K562 (cell line): ENCODE measurements around the gene EML2. TPM values are rescaled to one million over a fixed set of nuclear protein-coding genes. Genes with fewer than 3 reads are reported as not detected.

Experiments used
- CBFA2T2 ChIP-seq: fragments of 450-650 bp; conservative IDR thresholded peaks from 2 replicates; pipeline ENCODE4 v1.6.1; 2017; ENCODE audit warnings: mild to moderate bottlenecking
- KAT2B ChIP-seq: IDR thresholded peaks from one replicate; pipeline ENCODE4 v1.6.1; 2012; ENCODE audit warnings: low read depth, mild to moderate bottlenecking, control low read depth, inconsistent platforms, low read length, moderate library complexity
- NEUROD1 ChIP-seq: fragments of 150-350 bp; IDR thresholded peaks from 2 replicates; pipeline ENCODE4 v1.6.1; 2014; ENCODE audit warnings: borderline replicate concordance, low read length, low read depth; ENCODE audit not compliant: partially characterized antibody
- SNIP1 ChIP-seq: fragments of 450-650 bp; IDR thresholded peaks from 2 replicates; pipeline ENCODE4 v1.7.1; 2017; ENCODE audit warnings: low read depth, mild to moderate bottlenecking
- SUPT5H ChIP-seq: fragments of 450-650 bp; IDR thresholded peaks from 2 replicates; pipeline ENCODE4 v1.6.1; 2016
- TAF1 ChIP-seq: IDR thresholded peaks from 2 replicates; pipeline ENCODE4 v1.6.1; 2011; ENCODE audit warnings: mild to moderate bottlenecking, low read length, moderate library complexity; ENCODE audit not compliant: insufficient read depth, control insufficient read depth, severe bottlenecking; ENCODE audit errors: extremely low read depth
- ZBTB43 ChIP-seq: sonication (generic); formaldehyde crosslinking; IDR thresholded peaks from 2 replicates; pipeline ENCODE4 v1.8.0; 2023; ENCODE audit warnings: mild to moderate bottlenecking, missing genetic modification reagents
- ZFP1 ChIP-seq: fragments of 450-650 bp; formaldehyde crosslinking; IDR thresholded peaks from 2 replicates; pipeline ENCODE4 v1.4.0; 2020; ENCODE audit warnings: mild to moderate bottlenecking, mixed read lengths
- polyA plus RNA-seq, 8 experiments: library from polyadenylated mRNA; depleted of rRNA in 4 of 8; stranded (reverse) in 5 of 8; unstranded in 3 of 8; fragments of >200 nt; fragmentation: Nextera tagmentation in 2 of 8; fragmentation: Illumina TruSeq in 1 of 8; extraction: Ambion mirVana in 2 of 8; extraction: Trizol in 1 of 8; gene quantifications; 2 replicates each; pipeline versions ENCODE4 v1.2.1 to v1.2.3, GENCODE V29; 2011 to 2014; ENCODE audit warnings: inconsistent platforms in 1 of 8, missing spikeins in 1 of 8
- total RNA-seq, 7 experiments: library from RNA; depleted of rRNA in 6 of 7; stranded (reverse); fragments of >200 nt in 6 of 7; fragmentation: Illumina TruSeq in 2 of 7; extraction: Trizol in 2 of 7; gene quantifications; 2 replicates each; pipeline versions ENCODE4 v1.2.1 to v1.2.3, GENCODE V29; 2011 to 2021; ENCODE audit warnings: low replicate concordance in 1 of 7
- TF ChIP-seq, protein P1 (sequence below), 2 experiments: fragments of 450-650 bp; IDR thresholded peaks; 2 replicates each; pipeline ENCODE4 v1.6.1; 2016; ENCODE audit warnings: mild to moderate bottlenecking in 2 of 2, borderline replicate concordance in 1 of 2, low read depth in 1 of 2, moderate library complexity in 1 of 2
- TF ChIP-seq, protein P2 (sequence below): sonication (generic); formaldehyde crosslinking; IDR thresholded peaks from 2 replicates; pipeline ENCODE4 v1.8.0; 2022; ENCODE audit warnings: mild to moderate bottlenecking, missing genetic modification reagents
- TF ChIP-seq, protein P3 (sequence below): fragments of 450-650 bp; IDR thresholded peaks from 2 replicates; pipeline ENCODE4 v1.6.1; 2016; ENCODE audit warnings: borderline replicate concordance
- TF ChIP-seq, protein P4 (sequence below): sonication (generic); formaldehyde crosslinking; IDR thresholded peaks from 2 replicates; pipeline ENCODE4 v1.8.1; 2023; ENCODE audit warnings: mild to moderate bottlenecking, missing genetic modification reagents

Gene EML2
- total and polyA plus RNA-seq, 9 of the 15 experiments (the other 6 are each of a cell fraction or from before 2014, with no cell fraction given) = 2.6 to 69.6 (median 24.8) TPM

- TF ChIP-seq, protein P1, sequence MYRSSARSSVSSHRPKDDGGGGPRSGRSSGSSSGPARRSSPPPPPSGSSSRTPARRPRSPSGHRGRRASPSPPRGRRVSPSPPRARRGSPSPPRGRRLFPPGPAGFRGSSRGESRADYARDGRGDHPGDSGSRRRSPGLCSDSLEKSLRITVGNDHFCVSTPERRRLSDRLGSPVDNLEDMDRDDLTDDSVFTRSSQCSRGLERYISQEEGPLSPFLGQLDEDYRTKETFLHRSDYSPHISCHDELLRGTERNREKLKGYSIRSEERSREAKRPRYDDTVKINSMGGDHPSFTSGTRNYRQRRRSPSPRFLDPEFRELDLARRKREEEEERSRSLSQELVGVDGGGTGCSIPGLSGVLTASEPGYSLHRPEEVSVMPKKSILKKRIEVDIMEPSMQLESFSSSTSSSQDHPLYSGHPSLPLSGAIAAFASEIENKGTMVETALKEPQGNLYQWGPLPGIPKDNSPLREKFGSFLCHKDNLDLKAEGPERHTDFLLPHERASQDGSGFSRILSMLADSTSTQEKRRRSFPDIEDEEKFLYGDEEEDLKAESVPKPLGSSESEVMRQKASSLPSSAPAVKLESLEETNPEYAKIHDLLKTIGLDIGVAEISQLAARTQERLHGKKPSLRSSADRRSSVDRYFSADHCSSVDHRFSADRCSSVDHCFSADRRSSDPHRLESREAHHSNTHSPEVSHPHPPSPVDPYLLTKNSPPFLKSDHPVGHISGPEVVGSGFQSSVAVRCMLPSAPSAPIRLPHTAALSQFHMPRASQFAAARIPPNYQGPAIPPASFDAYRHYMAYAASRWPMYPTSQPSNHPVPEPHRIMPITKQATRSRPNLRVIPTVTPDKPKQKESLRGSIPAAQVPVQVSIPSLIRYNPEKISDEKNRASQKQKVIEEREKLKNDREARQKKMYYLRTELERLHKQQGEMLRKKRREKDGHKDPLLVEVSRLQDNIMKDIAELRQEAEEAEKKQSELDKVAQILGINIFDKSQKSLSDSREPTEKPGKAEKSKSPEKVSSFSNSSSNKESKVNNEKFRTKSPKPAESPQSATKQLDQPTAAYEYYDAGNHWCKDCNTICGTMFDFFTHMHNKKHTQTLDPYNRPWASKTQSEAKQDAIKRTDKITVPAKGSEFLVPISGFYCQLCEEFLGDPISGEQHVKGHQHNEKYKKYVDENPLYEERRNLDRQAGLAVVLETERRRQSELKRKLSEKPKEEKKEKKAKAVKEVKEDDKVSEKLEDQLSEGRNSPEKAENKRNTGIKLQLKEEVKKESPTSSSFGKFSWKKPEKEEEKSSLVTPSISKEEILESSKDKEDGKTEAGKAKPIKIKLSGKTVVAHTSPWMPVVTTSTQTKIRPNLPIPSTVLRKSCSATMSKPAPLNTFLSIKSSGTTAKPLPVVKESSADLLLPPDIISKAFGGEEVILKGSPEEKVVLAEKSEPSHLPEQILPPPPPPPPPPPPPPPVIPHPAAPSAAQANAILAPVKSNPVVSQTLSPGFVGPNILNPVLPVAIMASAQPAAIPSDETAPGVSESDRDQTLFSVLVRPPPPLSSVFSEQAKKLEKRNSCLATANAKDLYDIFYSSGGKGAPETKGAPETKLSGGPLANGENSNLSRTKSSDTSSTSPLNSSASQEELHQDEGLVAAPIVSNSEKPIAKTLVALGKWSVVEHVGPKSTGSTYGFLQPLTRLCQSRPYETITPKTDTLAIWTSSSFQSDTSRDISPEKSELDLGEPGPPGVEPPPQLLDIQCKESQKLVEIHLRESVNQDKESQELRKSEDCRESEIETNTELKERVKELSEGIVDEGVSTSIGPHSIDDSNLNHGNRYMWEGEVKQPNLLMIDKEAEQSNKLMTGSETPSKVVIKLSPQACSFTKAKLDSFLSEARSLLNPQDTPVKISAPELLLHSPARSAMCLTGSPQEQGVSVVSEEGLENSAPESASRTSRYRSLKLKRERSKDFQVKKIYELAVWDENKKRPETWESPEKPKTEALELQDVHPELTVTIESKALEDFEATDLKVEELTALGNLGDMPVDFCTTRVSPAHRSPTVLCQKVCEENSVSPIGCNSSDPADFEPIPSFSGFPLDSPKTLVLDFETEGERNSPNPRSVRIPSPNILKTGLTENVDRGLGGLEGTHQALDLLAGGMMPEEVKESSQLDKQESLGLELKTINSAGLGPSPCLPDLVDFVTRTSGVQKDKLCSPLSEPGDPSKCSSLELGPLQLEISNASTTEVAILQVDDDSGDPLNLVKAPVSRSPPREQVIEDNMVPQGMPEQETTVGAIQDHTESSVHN (IDR thresholded peaks at IDR 0.05; ENCODE audit: borderline replicate concordance in 1 of 2, low read depth in 1 of 2) = no peak
- TF ChIP-seq CBFA2T2 (no peak), SNIP1 (peak; percentile 52; the same call in 1 of the 2 replicates), KAT2B (no peak), NEUROD1 (no peak), ZFP1 (no peak), ZBTB43 (CRISPR knock-in tag) (no peak), SUPT5H (peak; percentile 65; the same call in 1 of the 2 replicates), TAF1 (peak; percentile 40)
- TF ChIP-seq, protein P2, sequence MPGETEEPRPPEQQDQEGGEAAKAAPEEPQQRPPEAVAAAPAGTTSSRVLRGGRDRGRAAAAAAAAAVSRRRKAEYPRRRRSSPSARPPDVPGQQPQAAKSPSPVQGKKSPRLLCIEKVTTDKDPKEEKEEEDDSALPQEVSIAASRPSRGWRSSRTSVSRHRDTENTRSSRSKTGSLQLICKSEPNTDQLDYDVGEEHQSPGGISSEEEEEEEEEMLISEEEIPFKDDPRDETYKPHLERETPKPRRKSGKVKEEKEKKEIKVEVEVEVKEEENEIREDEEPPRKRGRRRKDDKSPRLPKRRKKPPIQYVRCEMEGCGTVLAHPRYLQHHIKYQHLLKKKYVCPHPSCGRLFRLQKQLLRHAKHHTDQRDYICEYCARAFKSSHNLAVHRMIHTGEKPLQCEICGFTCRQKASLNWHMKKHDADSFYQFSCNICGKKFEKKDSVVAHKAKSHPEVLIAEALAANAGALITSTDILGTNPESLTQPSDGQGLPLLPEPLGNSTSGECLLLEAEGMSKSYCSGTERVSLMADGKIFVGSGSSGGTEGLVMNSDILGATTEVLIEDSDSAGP = peak; percentile 42; the same call in 1 of the 2 replicates
- TF ChIP-seq, protein P3, sequence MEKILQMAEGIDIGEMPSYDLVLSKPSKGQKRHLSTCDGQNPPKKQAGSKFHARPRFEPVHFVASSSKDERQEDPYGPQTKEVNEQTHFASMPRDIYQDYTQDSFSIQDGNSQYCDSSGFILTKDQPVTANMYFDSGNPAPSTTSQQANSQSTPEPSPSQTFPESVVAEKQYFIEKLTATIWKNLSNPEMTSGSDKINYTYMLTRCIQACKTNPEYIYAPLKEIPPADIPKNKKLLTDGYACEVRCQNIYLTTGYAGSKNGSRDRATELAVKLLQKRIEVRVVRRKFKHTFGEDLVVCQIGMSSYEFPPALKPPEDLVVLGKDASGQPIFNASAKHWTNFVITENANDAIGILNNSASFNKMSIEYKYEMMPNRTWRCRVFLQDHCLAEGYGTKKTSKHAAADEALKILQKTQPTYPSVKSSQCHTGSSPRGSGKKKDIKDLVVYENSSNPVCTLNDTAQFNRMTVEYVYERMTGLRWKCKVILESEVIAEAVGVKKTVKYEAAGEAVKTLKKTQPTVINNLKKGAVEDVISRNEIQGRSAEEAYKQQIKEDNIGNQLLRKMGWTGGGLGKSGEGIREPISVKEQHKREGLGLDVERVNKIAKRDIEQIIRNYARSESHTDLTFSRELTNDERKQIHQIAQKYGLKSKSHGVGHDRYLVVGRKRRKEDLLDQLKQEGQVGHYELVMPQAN = peak; percentile 86
- TF ChIP-seq, protein P4, sequence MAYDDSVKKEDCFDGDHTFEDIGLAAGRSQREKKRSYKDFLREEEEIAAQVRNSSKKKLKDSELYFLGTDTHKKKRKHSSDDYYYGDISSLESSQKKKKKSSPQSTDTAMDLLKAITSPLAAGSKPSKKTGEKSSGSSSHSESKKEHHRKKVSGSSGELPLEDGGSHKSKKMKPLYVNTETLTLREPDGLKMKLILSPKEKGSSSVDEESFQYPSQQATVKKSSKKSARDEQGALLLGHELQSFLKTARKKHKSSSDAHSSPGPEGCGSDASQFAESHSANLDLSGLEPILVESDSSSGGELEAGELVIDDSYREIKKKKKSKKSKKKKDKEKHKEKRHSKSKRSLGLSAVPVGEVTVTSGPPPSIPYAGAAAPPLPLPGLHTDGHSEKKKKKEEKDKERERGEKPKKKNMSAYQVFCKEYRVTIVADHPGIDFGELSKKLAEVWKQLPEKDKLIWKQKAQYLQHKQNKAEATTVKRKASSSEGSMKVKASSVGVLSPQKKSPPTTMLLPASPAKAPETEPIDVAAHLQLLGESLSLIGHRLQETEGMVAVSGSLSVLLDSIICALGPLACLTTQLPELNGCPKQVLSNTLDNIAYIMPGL (CRISPR knock-in tag) = no peak
Measured at GRCh38 chr19:45668342-45668871, 29.2 kb upstream of the EML2 start (continued).
